PC-9 (cell line): ENCODE measurements around the gene SLC7A14.

Experiments
- CTCF ChIP-seq: fragments of 200-600 bp; sonication (generic); conservative IDR thresholded peaks from 2 replicates; pipeline ENCODE4 v1.6.1; 2017; ENCODE audit warnings: mixed run types, antibody characterized with exemption, mild to moderate bottlenecking, moderate library complexity
- EZH2 ChIP-seq: fragments of 200-600 bp; sonication (generic); IDR thresholded peaks from 2 replicates; pipeline ENCODE4 v1.8.0; 2017; ENCODE audit warnings: antibody characterized with exemption, low read depth

GRCh38 chr3:170606675-170607074 lies 20.8 kb upstream of the SLC7A14 start:
- TF ChIP-seq CTCF: no peak
- TF ChIP-seq EZH2: no peak
